HepG2 (cell line): ENCODE results near the gene RCBTB2. TPM values are rescaled to one million over a fixed set of nuclear protein-coding genes. Genes with fewer than 3 reads are reported as not detected.

Experiments used
- ATAC-seq: fragments of 200-7000 bp; cut with Tn5 transposase; 3 replicates; pipeline ENCODE4 v1.9.1; 2020; ENCODE audit warnings: mild to moderate bottlenecking, moderate library complexity
- BruUV-seq: library from RNA; stranded (reverse); fragments of 400-500 nt; replicated peaks from 2 replicates; lab custom pipeline; 2021; lab: Mats Ljungman, UMichigan
- CTCF ChIA-PET: fragments of 300-600 bp; formaldehyde crosslinking; extraction: SDS; loops from one replicate; lab custom pipeline; 2021; ENCODE audit warnings: low total read pairs, inconsistent platforms, low intra/inter-chr PET ratio; lab: Yijun Ruan, JAX
- POLR2A ChIA-PET: fragments of 350-600 bp; sonication (Branson Sonifier 250); formaldehyde crosslinking; loops from one replicate; lab custom pipeline; 2020; ENCODE audit warnings: antibody characterized with exemption, inconsistent platforms; lab: Yijun Ruan, JAX
- DNase-seq: peaks from one replicate; pipeline ENCODE4 v3.0.0-alpha.2; 2015; ENCODE audit warnings: low spot score
- FAIRE-seq: peaks from 3 replicates; lab custom pipeline; 2011; peaks lifted over from hg19 to GRCh38; lab: Jason Lieb, UNC
- H2AFZ ChIP-seq: one replicate; pipeline ENCODE4 v1.6.1; 2011; ENCODE audit warnings: low read length, inconsistent platforms
- H3K27ac ChIP-seq: fragments of 300-600 bp; 3 replicates; pipeline ENCODE4 v1.8.0; 2011; ENCODE audit warnings: mixed run types, mild to moderate bottlenecking, mixed read lengths, low read length, inconsistent platforms; ENCODE audit not compliant: insufficient read depth; ENCODE audit errors: extremely low read length
- H3K27me3 ChIP-seq, 2 experiments: fragments of 200-600 bp in 1 of 2; 2 replicates in 1 of 2; 3 replicates in 1 of 2; pipeline versions ENCODE4 v1.6.0 to v1.8.0; 2011; ENCODE audit warnings: low read length in 2 of 2, mild to moderate bottlenecking in 2 of 2, moderate library complexity in 2 of 2, inconsistent platforms in 1 of 2; ENCODE audit not compliant: insufficient read depth in 2 of 2, control insufficient read depth in 1 of 2
- H3K36me3 ChIP-seq, 2 experiments: fragments of 200-600 bp in 1 of 2; replicated peaks in 1 of 2; 2 replicates in 1 of 2; 3 replicates in 1 of 2; pipeline versions ENCODE4 v1.5.1 to v1.8.0; 2011; ENCODE audit warnings: low read length in 2 of 2, inconsistent platforms in 1 of 2; ENCODE audit not compliant: insufficient read depth in 2 of 2, control insufficient read depth in 1 of 2
- H3K4me1 ChIP-seq: 2 replicates; pipeline ENCODE4 v1.5.1; 2012; ENCODE audit warnings: low read length, inconsistent platforms; ENCODE audit not compliant: insufficient read depth
- H3K4me2 ChIP-seq: 2 replicates; pipeline ENCODE4 v1.6.0; 2011; ENCODE audit warnings: low read depth, low read length, inconsistent platforms
- H3K4me3 ChIP-seq, 3 experiments: fragments of 200-600 bp in 1 of 3; sonication (generic), shearing (Covaris generic) in 1 of 3; replicated peaks in 1 of 3; 2 replicates each; pipeline ENCODE4 v1.5.1; 2011 to 2016; ENCODE audit warnings: low read length in 3 of 3, inconsistent platforms in 2 of 3, low read depth in 2 of 3, mild to moderate bottlenecking in 2 of 3, control low read depth in 1 of 3, mixed read lengths in 1 of 3; ENCODE audit not compliant: insufficient read depth in 1 of 3
- H3K79me2 ChIP-seq: one replicate; pipeline ENCODE4 v1.6.1; 2011; ENCODE audit warnings: low read length, inconsistent platforms; ENCODE audit not compliant: insufficient read depth
- H3K9ac ChIP-seq: 2 replicates; pipeline ENCODE4 v1.6.0; 2011; ENCODE audit warnings: mild to moderate bottlenecking, low read depth, low read length, inconsistent platforms; ENCODE audit not compliant: insufficient read depth
- H3K9me3 ChIP-seq: 2 replicates; pipeline ENCODE4 v1.5.1; 2012; ENCODE audit warnings: mild to moderate bottlenecking, low read length
- H4K20me1 ChIP-seq: 2 replicates; pipeline ENCODE4 v1.6.0; 2011; ENCODE audit warnings: inconsistent platforms, mild to moderate bottlenecking, low read length, moderate library complexity; ENCODE audit not compliant: insufficient read depth
- ARNT2 ChIP-seq: sonication (generic); formaldehyde crosslinking; IDR thresholded peaks from 2 replicates; pipeline ENCODE4 v1.8.0; 2022; ENCODE audit warnings: mild to moderate bottlenecking, low read depth, missing genetic modification reagents, moderate library complexity
- CEBPG ChIP-seq: IDR thresholded peaks from 2 replicates; pipeline ENCODE4 v1.6.1; 2016
- FOXO1 ChIP-seq: sonication (generic); formaldehyde crosslinking; IDR thresholded peaks from 2 replicates; pipeline ENCODE4 v1.4.0; 2020; ENCODE audit warnings: missing genetic modification reagents
- GZF1 ChIP-seq: sonication (generic); formaldehyde crosslinking; IDR thresholded peaks from 2 replicates; pipeline ENCODE4 v1.5.1; 2020; ENCODE audit warnings: mild to moderate bottlenecking, missing genetic modification reagents
- MIER2 ChIP-seq: IDR thresholded peaks from 2 replicates; pipeline ENCODE4 v1.6.1; 2016; ENCODE audit warnings: missing biosample characterization, missing genetic modification reagents
- REL ChIP-seq: sonication (generic); formaldehyde crosslinking; conservative IDR thresholded peaks from 2 replicates; pipeline ENCODE4 v1.8.0; 2022; ENCODE audit warnings: mild to moderate bottlenecking, missing genetic modification reagents, moderate library complexity
- SOX13 ChIP-seq, 3 experiments: fragments of 450-650 bp in 1 of 3; sonication (generic) in 1 of 3; formaldehyde crosslinking in 1 of 3; IDR thresholded peaks in 2 of 3; conservative IDR thresholded peaks in 1 of 3; 2 replicates each; pipeline versions ENCODE4 v1.5.0 to v1.6.1; 2016 to 2020; ENCODE audit warnings: antibody characterized with exemption in 1 of 3, mild to moderate bottlenecking in 1 of 3, missing compliant biosample characterization in 1 of 3, missing genetic modification reagents in 1 of 3, moderate library complexity in 1 of 3
- TBX2 ChIP-seq: sonication (generic); formaldehyde crosslinking; IDR thresholded peaks from 2 replicates; pipeline ENCODE4 v1.5.0; 2020; ENCODE audit warnings: missing genetic modification reagents, mild to moderate bottlenecking, borderline replicate concordance
- U2AF1 ChIP-seq: fragments of 200-400 bp; formaldehyde crosslinking; optimal IDR thresholded peaks from 2 replicates; pipeline ENCODE3; 2017; ENCODE audit warnings: mild to moderate bottlenecking, low read depth, low read length
- ZNF652 ChIP-seq: IDR thresholded peaks from 2 replicates; pipeline ENCODE4 v1.6.1; 2016; ENCODE audit warnings: low read depth, borderline replicate concordance
- ZNF7 ChIP-seq: IDR thresholded peaks from 2 replicates; pipeline ENCODE4 v1.6.1; 2016; ENCODE audit warnings: missing biosample characterization, missing genetic modification reagents
- ZNF766 ChIP-seq: sonication (generic); formaldehyde crosslinking; IDR thresholded peaks from 2 replicates; pipeline ENCODE4 v1.5.0; 2020; ENCODE audit warnings: missing genetic modification reagents, borderline replicate concordance
- ZNF776 ChIP-seq: sonication (generic); formaldehyde crosslinking; IDR thresholded peaks from 2 replicates; pipeline ENCODE4 v1.4.0; 2020; ENCODE audit warnings: mild to moderate bottlenecking, missing genetic modification reagents
- ZNF891 ChIP-seq: sonication (generic); formaldehyde crosslinking; IDR thresholded peaks from 2 replicates; pipeline ENCODE4 v1.5.0; 2020; ENCODE audit warnings: mild to moderate bottlenecking, missing genetic modification reagents
- WGBS: methylation state at CpG from one replicate; pipeline ENCODE4 v1.1.6; 2017; ENCODE audit warnings: low lambda C conversion rate; 5-methylcytosine and 5-hydroxymethylcytosine counted together
- in situ Hi-C: cut with HindIII; loops from 2 replicates; pipeline ENCODE4 v1.10.0; 2017; ENCODE audit warnings: low pct_unique_long_range_greater_than_20kb; ENCODE audit not compliant: extremely low pct_ligation_motif_present
- intact Hi-C: fragments of 100-400 bp; cut with micrococcal nuclease; formaldehyde crosslinking; loops from one replicate; pipeline ENCODE4 v1.10.0; 2022; ENCODE audit not compliant: unreplicated experiment
- polyA plus RNA-seq, 8 experiments: library from polyadenylated mRNA; depleted of rRNA in 3 of 8; stranded (reverse) in 7 of 8; unstranded in 1 of 8; fragments of >200 nt; fragmentation: Illumina TruSeq in 4 of 8; extraction: Trizol in 4 of 8; gene quantifications; 2 replicates each; pipeline versions ENCODE4 v1.2.1 to v1.2.3, GENCODE V29; 2011 to 2016; ENCODE audit warnings: low read depth in 4 of 8, missing spikeins in 1 of 8, mixed read lengths in 1 of 8; ENCODE audit not compliant: insufficient read depth in 1 of 8
- total RNA-seq, 5 experiments: library from RNA; depleted of rRNA; stranded (reverse); fragments of >200 nt; fragmentation: Illumina TruSeq; extraction: Trizol; gene quantifications; 2 replicates each; pipeline ENCODE4 v1.2.3, GENCODE V29; 2016; ENCODE audit warnings: low read depth in 1 of 5
- TF ChIP-seq, protein P1 (sequence below): IDR thresholded peaks from 2 replicates; pipeline ENCODE4 v1.6.1; 2016; ENCODE audit warnings: low read depth, control low read depth
- TF ChIP-seq, protein P2 (sequence below): IDR thresholded peaks from 2 replicates; pipeline ENCODE4 v1.6.1; 2018; ENCODE audit warnings: missing genetic modification reagents
- TF ChIP-seq, protein P3 (sequence below): sonication (generic); formaldehyde crosslinking; IDR thresholded peaks from 2 replicates; pipeline ENCODE4 v1.4.0; 2020; ENCODE audit warnings: low read depth, mild to moderate bottlenecking, missing genetic modification reagents

RCBTB2 gene
- total and polyA plus RNA-seq, 2 of the 13 experiments (the other 11 are each of a cell fraction or from before 2014, with no cell fraction given): 1.9 to 2.7 TPM

DNA sequence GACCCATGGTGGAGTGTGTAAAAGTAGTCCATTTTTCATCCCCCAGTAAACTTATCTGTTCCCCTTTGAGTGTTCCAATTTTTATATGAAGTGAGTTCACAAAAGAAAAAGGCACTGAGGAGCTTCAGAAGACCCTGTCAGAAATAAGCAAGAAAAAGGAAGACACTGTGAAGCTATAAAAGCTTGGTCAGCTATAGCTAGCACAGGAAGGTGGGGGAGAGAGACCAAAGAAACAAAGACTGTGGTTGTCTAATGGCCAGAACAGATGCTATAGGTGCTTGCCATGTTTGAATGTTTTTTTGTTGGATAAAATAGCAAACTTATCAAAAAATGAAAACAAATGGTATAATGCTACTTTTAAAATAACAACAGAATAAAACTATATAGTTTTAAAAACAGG lies 46.5 kb downstream of the RCBTB2 start:
- no peak for ATAC-seq
- Histone ChIP-seq H3K27ac (no peak overlapping the region), H3K79me2 (no peaks in the 10 kb centered on the region), H3K9me3 (no peaks in the 10 kb centered on the region), H3K4me3 (no peak overlapping the region), H3K27me3 (no peaks in the 10 kb centered on the region; a peak in 1 of 5 replicates), H2AFZ (no peak overlapping the region), H3K4me2 (no peak overlapping the region), H3K4me1 (peaks cover 7% of the 10 kb centered on the region; the same call in 1 of the 2 replicates), H4K20me1 (no peaks in the 10 kb centered on the region), H3K36me3 (peaks cover 0 to 1% of the 10 kb centered on the region in 2 experiments; a peak in 1 of 5 replicates), H3K9ac (no peak overlapping the region)
- CTCF ChIA-PET: no interaction called here
- no peak for FAIRE-seq
- POLR2A ChIA-PET: no interaction called here
- DNase-seq: no peak
- BruUV-seq: no TSS peak
- no peak for TF ChIP-seq U2AF1
- no peak for TF ChIP-seq ZNF7
- TF ChIP-seq FOXO1 (CRISPR knock-in tag): no peak
- TF ChIP-seq CEBPG (CRISPR knock-in tag): no peak
- no peak for TF ChIP-seq ZNF766
- TF ChIP-seq SOX13 (IDR thresholded peaks at IDR 0.05): no peak
- TF ChIP-seq SOX13 (CRISPR knock-in tag; conservative IDR thresholded peaks at IDR 0.05 in 1 of 2, IDR thresholded peaks at IDR 0.05 in 1 of 2): no peak
- intact Hi-C loops: no loop called here
- in situ Hi-C loops: no loop called here

DNA sequence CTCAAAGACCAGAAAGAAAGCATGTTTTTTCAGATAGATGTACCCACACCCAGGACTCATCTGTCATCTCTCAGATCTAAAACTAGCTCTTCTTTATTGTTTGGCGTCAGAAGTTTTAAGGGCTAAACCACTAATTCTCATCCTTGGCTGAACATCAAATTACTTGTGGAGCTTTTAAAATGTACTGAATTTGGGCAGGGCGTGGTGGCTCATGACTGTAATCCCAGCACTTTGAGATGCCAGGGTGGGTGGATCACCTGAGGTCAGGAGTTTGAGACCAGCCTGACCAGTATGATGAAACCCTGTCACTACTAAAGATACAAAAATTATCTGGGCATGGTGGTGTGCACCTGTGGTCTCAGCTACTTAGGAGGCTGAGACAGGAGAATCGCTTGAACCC lies 47.4 kb downstream of the RCBTB2 start:
- intact Hi-C loops (no loop called here), in situ Hi-C loops (no loop called here)
- H3K4me1 ChIP-seq: peaks cover 7% of the 10 kb centered on the region; the same call in 1 of the 2 replicates
- H3K79me2 ChIP-seq: no peaks in the 10 kb centered on the region
- DNase-seq: no peak
- peaks cover 0 to 1% of the 10 kb centered on the region in 2 experiments; a peak in 1 of 5 replicates for H3K36me3 ChIP-seq
- no peak overlapping the region for H3K27ac ChIP-seq
- H2AFZ ChIP-seq: no peak overlapping the region
- no peaks in the 10 kb centered on the region for H3K9me3 ChIP-seq
- no peaks in the 10 kb centered on the region for H4K20me1 ChIP-seq
- ChIA-PET CTCF (no interaction called here), POLR2A (no interaction called here)
- no peak for ATAC-seq
- no peak for FAIRE-seq
- WGBS: 96% methylated on average over 3 of the region's 3 CpGs
- BruUV-seq: no TSS peak
- no peak overlapping the region for H3K4me2 ChIP-seq
- H3K9ac ChIP-seq: no peak overlapping the region
- H3K27me3 ChIP-seq: no peaks in the 10 kb centered on the region; a peak in 1 of 5 replicates
- no peak overlapping the region for H3K4me3 ChIP-seq
- no peak for TF ChIP-seq GZF1 (CRISPR knock-in tag)
- TF ChIP-seq, protein P1, sequence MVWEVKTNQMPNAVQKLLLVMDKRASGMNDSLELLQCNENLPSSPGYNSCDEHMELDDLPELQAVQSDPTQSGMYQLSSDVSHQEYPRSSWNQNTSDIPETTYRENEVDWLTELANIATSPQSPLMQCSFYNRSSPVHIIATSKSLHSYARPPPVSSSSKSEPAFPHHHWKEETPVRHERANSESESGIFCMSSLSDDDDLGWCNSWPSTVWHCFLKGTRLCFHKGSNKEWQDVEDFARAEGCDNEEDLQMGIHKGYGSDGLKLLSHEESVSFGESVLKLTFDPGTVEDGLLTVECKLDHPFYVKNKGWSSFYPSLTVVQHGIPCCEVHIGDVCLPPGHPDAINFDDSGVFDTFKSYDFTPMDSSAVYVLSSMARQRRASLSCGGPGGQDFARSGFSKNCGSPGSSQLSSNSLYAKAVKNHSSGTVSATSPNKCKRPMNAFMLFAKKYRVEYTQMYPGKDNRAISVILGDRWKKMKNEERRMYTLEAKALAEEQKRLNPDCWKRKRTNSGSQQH (CRISPR knock-in tag): no peak
- TF ChIP-seq TBX2: no peak
- no peak for TF ChIP-seq ZNF891 (CRISPR knock-in tag)
- TF ChIP-seq, protein P2, sequence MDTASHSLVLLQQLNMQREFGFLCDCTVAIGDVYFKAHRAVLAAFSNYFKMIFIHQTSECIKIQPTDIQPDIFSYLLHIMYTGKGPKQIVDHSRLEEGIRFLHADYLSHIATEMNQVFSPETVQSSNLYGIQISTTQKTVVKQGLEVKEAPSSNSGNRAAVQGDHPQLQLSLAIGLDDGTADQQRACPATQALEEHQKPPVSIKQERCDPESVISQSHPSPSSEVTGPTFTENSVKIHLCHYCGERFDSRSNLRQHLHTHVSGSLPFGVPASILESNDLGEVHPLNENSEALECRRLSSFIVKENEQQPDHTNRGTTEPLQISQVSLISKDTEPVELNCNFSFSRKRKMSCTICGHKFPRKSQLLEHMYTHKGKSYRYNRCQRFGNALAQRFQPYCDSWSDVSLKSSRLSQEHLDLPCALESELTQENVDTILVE (CRISPR knock-in tag): no peak
- no peak for TF ChIP-seq ARNT2 (CRISPR knock-in tag)
- TF ChIP-seq, protein P3, sequence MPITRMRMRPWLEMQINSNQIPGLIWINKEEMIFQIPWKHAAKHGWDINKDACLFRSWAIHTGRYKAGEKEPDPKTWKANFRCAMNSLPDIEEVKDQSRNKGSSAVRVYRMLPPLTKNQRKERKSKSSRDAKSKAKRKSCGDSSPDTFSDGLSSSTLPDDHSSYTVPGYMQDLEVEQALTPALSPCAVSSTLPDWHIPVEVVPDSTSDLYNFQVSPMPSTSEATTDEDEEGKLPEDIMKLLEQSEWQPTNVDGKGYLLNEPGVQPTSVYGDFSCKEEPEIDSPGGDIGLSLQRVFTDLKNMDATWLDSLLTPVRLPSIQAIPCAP: no peak
- no peak for TF ChIP-seq ZNF776 (CRISPR knock-in tag)
- TF ChIP-seq MIER2 (CRISPR knock-in tag): no peak
- no peak for TF ChIP-seq ZNF652 (CRISPR knock-in tag)
- TF ChIP-seq REL (CRISPR knock-in tag): no peak
